CD4-positive, alpha-beta T cell (primary cell): ENCODE measurements around the gene LRRC75A. TPM values are rescaled to one million over a fixed set of nuclear protein-coding genes. Genes with fewer than 3 reads are reported as not detected.

Experiments used
- ATAC-seq: fragments of 200-7000 bp; cut with Tn5 transposase; one replicate; pipeline ENCODE4 v1.10.0; 2022; ENCODE audit warnings: mild to moderate bottlenecking; ENCODE audit not compliant: poor library complexity
- CTCF ChIA-PET: fragments of 350-600 bp; sonication (Branson Sonifier 250); formaldehyde crosslinking; loops from one replicate; lab custom pipeline; 2021; ENCODE audit warnings: antibody characterized with exemption, inconsistent platforms; lab: Charles Lee
- POLR2A ChIA-PET: fragments of 350-600 bp; sonication (Branson Sonifier 250); formaldehyde crosslinking; loops from one replicate; lab custom pipeline; 2021; ENCODE audit warnings: antibody characterized with exemption, inconsistent platforms; lab: Charles Lee
- DNase-seq, 14 experiments: peaks; one replicate each; pipeline ENCODE4 v3.0.0-alpha.2; 2013 to 2020; ENCODE audit warnings: mixed read lengths in 2 of 14
- H3K27ac ChIP-seq, 2 donors: one replicate each; pipeline versions ENCODE4 v1.5.1 to v1.7.0; 2013; ENCODE audit warnings: low read length in 2 of 2, low read depth in 1 of 2, mild to moderate bottlenecking in 1 of 2
- H3K27me3 ChIP-seq, 2 experiments: 1 replicate in 1 of 2; 2 replicates in 1 of 2; pipeline versions ENCODE4 v1.6.1 to v1.7.0; 2013; ENCODE audit warnings: low read length in 2 of 2, control low read depth in 1 of 2, mild to moderate bottlenecking in 1 of 2, moderate library complexity in 1 of 2; ENCODE audit not compliant: insufficient read depth in 2 of 2, control insufficient read depth in 1 of 2
- H3K36me3 ChIP-seq: one replicate; pipeline ENCODE4 v1.6.1; 2013; ENCODE audit warnings: low read length, control low read depth; ENCODE audit not compliant: insufficient read depth
- H3K4me1 ChIP-seq: one replicate; pipeline ENCODE4 v1.6.1; 2013; ENCODE audit warnings: low read length, control low read depth; ENCODE audit not compliant: insufficient read depth
- H3K4me3 ChIP-seq: one replicate; pipeline ENCODE4 v1.5.1; 2013; ENCODE audit warnings: mild to moderate bottlenecking, low read length, moderate library complexity
- H3K9me3 ChIP-seq, 2 experiments: 1 replicate in 1 of 2; 2 replicates in 1 of 2; pipeline versions ENCODE4 v1.6.1 to v1.7.0; 2013; ENCODE audit warnings: low read length in 2 of 2, mild to moderate bottlenecking in 2 of 2, control low read depth in 1 of 2, moderate library complexity in 1 of 2; ENCODE audit not compliant: control insufficient read depth in 1 of 2, insufficient read depth in 1 of 2
- H3K27ac Mint-ChIP-seq: one replicate; pipeline ENCODE4 v1.8.0; 2020; ENCODE audit warnings: mixed read lengths
- H3K27me3 Mint-ChIP-seq: one replicate; pipeline ENCODE4 v1.8.0; 2021; ENCODE audit warnings: mixed read lengths
- H3K36me3 Mint-ChIP-seq: one replicate; pipeline ENCODE4 v1.8.0; 2021; ENCODE audit warnings: low read depth, mixed read lengths
- H3K4me1 Mint-ChIP-seq: one replicate; pipeline ENCODE4 v1.8.0; 2021; ENCODE audit warnings: low read depth, mixed read lengths
- H3K4me3 Mint-ChIP-seq: one replicate; pipeline ENCODE4 v1.8.0; 2020; ENCODE audit warnings: mild to moderate bottlenecking, mixed read lengths
- H3K9me3 Mint-ChIP-seq: one replicate; pipeline ENCODE4 v1.8.0; 2020; ENCODE audit warnings: mixed read lengths
- CTCF ChIP-seq: fragments of 200-600 bp; IDR thresholded peaks from one replicate; pipeline ENCODE4 v1.8.0; 2022; ENCODE audit warnings: antibody characterized with exemption, mild to moderate bottlenecking
- intact Hi-C, 2 experiments: fragments of 100-400 bp; cut with DNase I in 1 of 2; cut with micrococcal nuclease in 1 of 2; formaldehyde crosslinking; loops; one replicate each; pipeline versions ENCODE4 v1.15.1 to v1.9.0; 2023 to 2025; cut with DNase I, micrococcal nuclease
- total RNA-seq, 174 experiments: library from RNA in 2 of 174; stranded (reverse) in 2 of 174; gene quantifications; one replicate each; pipeline ENCODE4 v1.2.3 and lab custom pipeline; 2021 to 2026

LRRC75A gene
- total RNA-seq, 2 experiments from 2014 or later = 1.5 to 1.9 TPM

- H3K27ac Mint-ChIP-seq = peak overlapping the region; percentile 96
- H3K4me1 Mint-ChIP-seq = peaks cover 56% of the 10 kb centered on the region
- H3K9me3 Mint-ChIP-seq = no peaks in the 10 kb centered on the region
- no peaks in the 10 kb centered on the region for H3K27me3 Mint-ChIP-seq
- intact Hi-C loops = loop anchor here (1.0 to 5.0 kb wide), 9 partner anchors 15 to 1879 kb away; partner anchors contain the start of genes UBB (in 2 of the 2), LRRC75A (in 1 of the 2), NCOR1 (in 1 of the 2) and PIGL (in 1 of the 2)
- peaks cover 47% of the 10 kb centered on the region for H3K36me3 Mint-ChIP-seq
- Histone ChIP-seq H3K36me3 (peaks cover 41% of the 10 kb centered on the region), H3K4me3 (peak overlapping the region; percentile 96), H3K9me3 (no peaks in the 10 kb centered on the region), H3K27me3 (no peaks in the 10 kb centered on the region), H3K4me1 (peaks cover 52% of the 10 kb centered on the region), H3K27ac (peak overlapping the region; percentile 54 to 56)
- no peak for TF ChIP-seq CTCF
- peak overlapping the region; percentile 100 for H3K4me3 Mint-ChIP-seq
- CTCF ChIA-PET = interaction anchor here (0.6 to 4.5 kb wide), 8 partner anchors 10 to 153 kb away, joined by 3 to 18 read pairs (median 4); no protein-coding TSS in a partner anchor
- POLR2A ChIA-PET = interaction anchor here (0.8 to 2.6 kb wide), 13 partner anchors 12 to 1745 kb away, joined by 3 to 51 read pairs (median 6); partner anchors contain the start of genes ALKBH5, CENPV, TRPV2 and UBB
- ATAC-seq (peak; percentile 1), DNase-seq (no peak)
Measured at GRCh38 chr17:16438173-16438556, 53.8 kb downstream of the LRRC75A start.

DNA sequence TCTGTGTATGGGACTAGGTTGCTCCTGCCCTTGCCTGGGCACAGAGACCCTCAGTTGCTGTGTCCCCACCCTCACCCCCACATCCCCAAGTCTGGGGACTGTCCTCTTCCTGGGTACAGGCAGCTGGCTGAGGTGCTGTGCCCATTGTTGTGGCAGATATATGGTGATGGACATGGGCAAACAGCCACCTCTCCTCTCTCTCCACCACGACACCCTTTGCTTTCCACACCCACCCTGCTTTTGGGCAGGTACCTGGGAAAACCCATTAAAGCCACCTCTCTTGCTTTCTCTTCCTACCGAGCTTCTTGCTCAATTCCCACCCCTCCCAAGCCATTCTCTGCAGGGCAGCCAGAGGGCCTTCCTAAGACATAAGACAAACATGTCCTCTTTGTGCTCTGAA, 54.9 kb downstream of the LRRC75A start:
- CTCF ChIA-PET = no interaction called here
- H3K4me1 Mint-ChIP-seq = peaks cover 45% of the 10 kb centered on the region
- H3K36me3 Mint-ChIP-seq = peaks cover 36% of the 10 kb centered on the region
- no peaks in the 10 kb centered on the region for H3K27me3 Mint-ChIP-seq
- H3K9me3 Mint-ChIP-seq = no peaks in the 10 kb centered on the region
- no peaks in the 10 kb centered on the region for H3K9me3 ChIP-seq
- POLR2A ChIA-PET = interaction anchor here (2.5 kb wide), 1 partner anchor 56 kb away, joined by 51 read pairs; the partner anchor contains the start of gene UBB
- ATAC-seq (no peak), DNase-seq (no peak)
- peaks cover 31% of the 10 kb centered on the region for H3K36me3 ChIP-seq
- no peak for TF ChIP-seq CTCF
- H3K4me3 ChIP-seq = no peak overlapping the region
- intact Hi-C loops = loop anchor here in 1 of 2 experiments (2.0 to 5.0 kb wide), 5 partner anchors 18 to 1880 kb away; partner anchors contain the start of genes LRRC75A, NCOR1, PIGL and SMCR8
- no peak overlapping the region for H3K27ac ChIP-seq
- H3K4me1 ChIP-seq = peaks cover 42% of the 10 kb centered on the region
- H3K4me3 Mint-ChIP-seq = no peak overlapping the region
- peak overlapping the region; percentile 96 for H3K27ac Mint-ChIP-seq
- no peaks in the 10 kb centered on the region for H3K27me3 ChIP-seq

- Mint-ChIP-seq H3K27me3 (no peaks in the 10 kb centered on the region), H3K9me3 (no peaks in the 10 kb centered on the region), H3K36me3 (peaks cover 31% of the 10 kb centered on the region), H3K27ac (peak overlapping the region; percentile 96), H3K4me1 (peaks cover 36% of the 10 kb centered on the region), H3K4me3 (peak overlapping the region; percentile 30)
- no peak for ATAC-seq
- H3K36me3 ChIP-seq = peaks cover 25% of the 10 kb centered on the region
- no peak overlapping the region for H3K4me3 ChIP-seq
- POLR2A ChIA-PET = interaction anchor here (1.6 kb wide), 1 partner anchor 55 kb away, joined by 4 read pairs; the partner anchor contains the start of gene UBB
- CTCF ChIA-PET = no interaction called here
- H3K4me1 ChIP-seq = peaks cover 34% of the 10 kb centered on the region
- H3K27ac ChIP-seq = peak overlapping the region in 1 of 2 donors; percentile 25
- no peak for TF ChIP-seq CTCF
- no peaks in the 10 kb centered on the region for H3K27me3 ChIP-seq
- DNase-seq = no peak
- intact Hi-C loops = loop anchor here in 1 of 2 experiments (2.0 to 5.0 kb wide), 5 partner anchors 17 to 1881 kb away; partner anchors contain the start of genes LRRC75A, NCOR1, PIGL and SMCR8
- no peaks in the 10 kb centered on the region for H3K9me3 ChIP-seq
Measured at GRCh38 chr17:16435925-16436886, 55.8 kb downstream of the LRRC75A start.
